GM19351 (cell line): ENCODE measurements around the gene CA4.
"Not testable (repeated sequence)": the region's sequence is repeated elsewhere in the genome, so short reads cannot be mapped to it uniquely, and the experiment has no call there.

ENCODE experiments used
- ATAC-seq: cut with Tn5 transposase; IDR thresholded peaks from one replicate; pipeline ENCODE4 v1.9.1; 2021; ENCODE audit warnings: mild to moderate bottlenecking, moderate library complexity; ENCODE audit not compliant: unreplicated experiment

The CA4 gene

GRCh38 chr17:60171753-60172079 lies 21.9 kb downstream of the CA4 start:
- ATAC-seq, result no peak

- no peak for ATAC-seq
Measured at GRCh38 chr17:60173304-60173819, 23.6 kb downstream of the CA4 start.

- no peak for ATAC-seq
Measured at GRCh38 chr17:60174035-60174434, 24.3 kb downstream of the CA4 start.

GRCh38 chr17:60174767-60175166 lies 25.0 kb downstream of the CA4 start:
- not testable (repeated sequence) for ATAC-seq

- ATAC-seq, result not testable (repeated sequence)
Measured at GRCh38 chr17:60176763-60177162, 27.0 kb downstream of the CA4 start.

- ATAC-seq, result not testable (repeated sequence)
Measured at GRCh38 chr17:60178180-60178579, 28.4 kb downstream of the CA4 start.

GRCh38 chr17:60180380-60180779 lies 30.6 kb downstream of the CA4 start:
- not testable (repeated sequence) for ATAC-seq

- ATAC-seq, result not testable (repeated sequence)
Measured at GRCh38 chr17:60186372-60186771, 36.6 kb downstream of the CA4 start.

- not testable (repeated sequence) for ATAC-seq
Measured at GRCh38 chr17:60186846-60187745, 37.3 kb downstream of the CA4 start.

- ATAC-seq, result no peak
Measured at GRCh38 chr17:60188759-60189158, 39.0 kb downstream of the CA4 start.

- not testable (repeated sequence) for ATAC-seq
Measured at GRCh38 chr17:60190032-60190431, 40.3 kb downstream of the CA4 start.

GRCh38 chr17:60193032-60193431 lies 43.3 kb downstream of the CA4 start:
- ATAC-seq, result not testable (repeated sequence)

GRCh38 chr17:60193482-60193881 lies 43.7 kb downstream of the CA4 start:
- no peak for ATAC-seq

- ATAC-seq, result not testable (repeated sequence)
Measured at GRCh38 chr17:60194141-60194540, 44.4 kb downstream of the CA4 start.

- ATAC-seq, result not testable (repeated sequence)
Measured at GRCh38 chr17:60198630-60199029, 48.9 kb downstream of the CA4 start.

- ATAC-seq, result not testable (repeated sequence)
Measured at GRCh38 chr17:60205782-60206181, 56.0 kb downstream of the CA4 start.

- ATAC-seq, result not testable (repeated sequence)
Measured at GRCh38 chr17:60208302-60208701, 58.5 kb downstream of the CA4 start.
